ENCODE results near the gene ARHGAP19. TPM values are rescaled to one million over a fixed set of nuclear protein-coding genes. Genes with fewer than 3 reads are reported as not detected.

The ARHGAP19 gene
- polyA plus RNA-seq = 17.2 TPM
- long read RNA-seq, donor 1 = 0 reads
- long read RNA-seq, donor 2, full-length matches to known transcripts = 2 of 2 reads
- long read RNA-seq, donor 2, partial matches to known transcripts = 0 of 2 reads
- long read RNA-seq, donor 2, other reads (novel, unspliced or antisense) = 0 of 2 reads
- long read RNA-seq, donor 3 = 0 reads
- long read RNA-seq, donor 4, full-length matches to known transcripts = 2 of 2 reads
- long read RNA-seq, donor 4, partial matches to known transcripts = 0 of 2 reads
- long read RNA-seq, donor 4, other reads (novel, unspliced or antisense) = 0 of 2 reads
- long read RNA-seq, donor 5, full-length matches to known transcripts = 4 of 4 reads
- long read RNA-seq, donor 5, partial matches to known transcripts = 0 of 4 reads
- long read RNA-seq, donor 5, other reads (novel, unspliced or antisense) = 0 of 4 reads
- long read RNA-seq, donor 6, full-length matches to known transcripts = 2 of 13 reads
- long read RNA-seq, donor 6, partial matches to known transcripts = 11 of 13 reads
- long read RNA-seq, donor 6, other reads (novel, unspliced or antisense) = 0 of 13 reads
- long read RNA-seq, donor 7, full-length matches to known transcripts = 2 of 2 reads
- long read RNA-seq, donor 7, partial matches to known transcripts = 0 of 2 reads
- long read RNA-seq, donor 7, other reads (novel, unspliced or antisense) = 0 of 2 reads
- long read RNA-seq, donor 8, full-length matches to known transcripts = 3 of 3 reads
- long read RNA-seq, donor 8, partial matches to known transcripts = 0 of 3 reads
- long read RNA-seq, donor 8, other reads (novel, unspliced or antisense) = 0 of 3 reads
- long read RNA-seq, donor 9, full-length matches to known transcripts = 4 of 4 reads
- long read RNA-seq, donor 9, partial matches to known transcripts = 0 of 4 reads
- long read RNA-seq, donor 9, other reads (novel, unspliced or antisense) = 0 of 4 reads
- long read RNA-seq, donor 10, full-length matches to known transcripts = 5 of 5 reads
- long read RNA-seq, donor 10, partial matches to known transcripts = 0 of 5 reads
- long read RNA-seq, donor 10, other reads (novel, unspliced or antisense) = 0 of 5 reads
- long read RNA-seq, donor 11, full-length matches to known transcripts = 1 of 1 reads
- long read RNA-seq, donor 11, partial matches to known transcripts = 0 of 1 reads
- long read RNA-seq, donor 11, other reads (novel, unspliced or antisense) = 0 of 1 reads

DNA sequence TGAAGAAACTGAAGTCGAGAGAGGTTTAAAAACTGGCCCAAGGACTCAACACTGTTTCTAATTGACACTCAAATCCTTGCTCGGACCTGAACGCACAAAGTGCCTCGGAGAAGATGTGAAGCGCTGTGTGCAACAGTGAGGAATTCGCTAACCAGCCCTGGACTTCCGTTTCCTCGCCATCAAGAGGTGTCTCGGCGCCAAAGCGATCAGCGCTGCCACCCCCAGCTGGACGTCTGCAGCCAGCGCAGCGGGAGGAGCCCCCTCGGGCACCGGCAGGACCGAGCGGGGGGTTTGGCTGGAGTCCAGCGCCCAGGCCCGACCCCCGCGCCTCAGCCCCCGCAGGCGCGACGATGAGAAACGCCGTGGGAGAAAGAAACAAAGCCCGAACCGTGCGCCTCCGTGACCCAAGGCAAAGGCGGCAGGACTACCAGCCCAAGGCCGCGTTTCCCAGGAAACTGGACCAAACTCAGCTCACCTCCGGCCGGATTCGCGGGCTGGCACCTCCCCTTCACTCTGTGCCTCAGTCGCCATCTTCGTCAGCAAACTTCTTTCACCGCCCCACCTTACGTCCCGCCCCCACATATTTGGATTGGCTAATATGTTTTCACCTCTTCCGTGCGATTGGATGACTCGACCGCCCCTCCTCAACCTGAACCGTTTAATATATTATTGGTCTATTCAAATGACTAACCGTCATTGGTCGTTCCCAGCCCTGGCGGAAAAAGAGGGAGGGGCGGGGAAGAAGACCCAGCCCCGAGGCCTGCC lies at the start of gene ARHGAP19:
Gene ARHGAP19 (minus strand): TSS at position 541 of the 765 bp plus-strand sequence. CDS start 10 bp downstream, at position 531.
- Histone ChIP-seq H3K4me3 (ENCODE audit: low read length) (peak within 1 kb of the TSS; percentile 77), H3K36me3 (ENCODE audit: control insufficient read depth, insufficient read depth, low read length) (peaks cover 3% of the 10 kb centered on the region), H3K27ac (ENCODE audit: low read length) (peak within 1 kb of the TSS; percentile 97), H3K27me3 (ENCODE audit: control insufficient read depth, insufficient read depth, low read length) (no peaks in the 10 kb centered on the region), H3K9me3 (ENCODE audit: control insufficient read depth, low read depth, low read length) (no peaks in the 10 kb centered on the region), H3K4me1 (ENCODE audit: control insufficient read depth, insufficient read depth, low read length) (peaks cover 10% of the 10 kb centered on the region)
- WGBS (ENCODE audit: insufficient coverage, low lambda C conversion rate) = no CpG with 5 or more reads among the region's 55 CpGs
- peak; percentile 97 to 99 for DNase-seq

GRCh38 chr10:97341416-97341815 lies 49.0 kb upstream of the ARHGAP19 start:
- no peak overlapping the region for H3K4me3 ChIP-seq (ENCODE audit: low read length)
- no peak for DNase-seq
- WGBS (ENCODE audit: insufficient coverage, low lambda C conversion rate) = no CpG with 5 or more reads among the region's 2 CpGs
- peaks cover 8% of the 10 kb centered on the region for H3K4me1 ChIP-seq (ENCODE audit: control insufficient read depth, insufficient read depth, low read length)
- H3K36me3 ChIP-seq (ENCODE audit: control insufficient read depth, insufficient read depth, low read length) = no peaks in the 10 kb centered on the region
- peaks cover 7% of the 10 kb centered on the region for H3K27me3 ChIP-seq (ENCODE audit: control insufficient read depth, insufficient read depth, low read length)
- H3K27ac ChIP-seq (ENCODE audit: low read length) = no peak overlapping the region
- H3K9me3 ChIP-seq (ENCODE audit: control insufficient read depth, low read depth, low read length) = no peaks in the 10 kb centered on the region

DNA sequence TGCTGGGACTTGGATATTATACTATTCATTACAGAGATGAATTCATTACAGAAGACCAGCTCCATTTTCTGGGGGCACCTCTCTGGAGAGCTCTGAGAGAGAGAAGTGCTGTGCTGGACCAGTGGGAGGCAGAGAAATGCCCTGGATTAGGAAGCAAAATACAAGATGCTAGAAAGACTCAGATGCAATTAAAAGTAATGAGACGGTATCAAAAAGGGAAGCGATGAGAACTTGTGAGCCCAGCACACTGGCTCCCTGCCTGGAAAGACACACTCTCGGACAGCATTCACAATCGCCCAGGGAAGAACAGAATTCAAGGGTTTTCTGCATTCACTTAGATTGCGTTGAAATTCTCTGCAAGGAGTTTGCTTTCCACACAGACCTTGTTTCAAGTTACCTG lies 45.6 kb upstream of the ARHGAP19 start:
- WGBS (ENCODE audit: insufficient coverage, low lambda C conversion rate) = no CpG with 5 or more reads among the region's 5 CpGs
- no peaks in the 10 kb centered on the region for H3K36me3 ChIP-seq (ENCODE audit: control insufficient read depth, insufficient read depth, low read length)

DNA sequence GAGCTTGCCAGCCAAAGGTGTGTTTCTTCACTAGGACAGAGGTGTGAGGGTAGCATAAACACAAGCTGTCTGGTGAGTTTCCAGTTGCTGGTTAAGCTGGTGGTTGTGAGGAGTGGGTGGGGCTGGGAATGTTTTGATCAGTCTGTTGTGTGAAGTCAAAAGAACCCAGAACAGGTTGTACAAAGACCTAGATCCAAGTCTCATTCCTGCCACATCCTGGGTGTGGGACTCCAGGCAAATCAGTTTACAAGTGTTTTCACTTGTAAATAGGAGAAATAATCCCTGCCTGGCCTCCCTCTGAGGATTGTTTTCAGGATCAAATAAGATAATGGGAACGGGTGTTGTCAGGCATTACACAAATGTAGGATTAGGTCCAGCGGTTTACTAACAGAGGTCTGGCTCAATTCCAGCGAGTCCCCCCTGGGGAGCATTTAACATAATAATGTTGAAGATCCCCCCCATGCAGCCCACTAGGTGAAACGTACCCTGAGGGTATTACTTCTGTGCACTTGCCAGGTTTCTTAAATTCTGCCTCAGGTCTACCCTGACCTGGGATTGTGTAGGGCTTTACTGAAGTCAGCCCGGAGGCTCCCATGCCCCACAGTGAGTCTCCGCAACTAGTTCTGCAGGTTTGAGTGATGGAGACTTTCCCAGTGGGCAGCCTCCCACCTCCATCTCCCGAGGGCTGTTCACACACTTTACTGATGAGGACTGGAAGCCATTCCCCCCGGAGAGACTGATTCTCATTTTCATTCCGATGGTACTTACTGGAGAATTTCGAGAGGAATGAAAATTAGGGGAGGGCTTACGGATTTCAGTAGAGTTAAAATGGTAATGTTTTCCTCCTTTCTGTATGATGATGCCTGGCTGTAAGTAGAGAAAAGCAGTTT lies 44.8 kb upstream of the ARHGAP19 start:
- H3K9me3 ChIP-seq (ENCODE audit: control insufficient read depth, low read depth, low read length) = no peaks in the 10 kb centered on the region
- H3K27ac ChIP-seq (ENCODE audit: low read length) = no peak overlapping the region
- WGBS (ENCODE audit: insufficient coverage, low lambda C conversion rate) = 60% methylated on average over 1 of the region's 11 CpGs
- DNase-seq = peak in 1 of 2 donors; percentile 73
- no peak overlapping the region for H3K4me3 ChIP-seq (ENCODE audit: low read length)
- peaks cover 12% of the 10 kb centered on the region for H3K27me3 ChIP-seq (ENCODE audit: control insufficient read depth, insufficient read depth, low read length)
- peaks cover 12% of the 10 kb centered on the region for H3K4me1 ChIP-seq (ENCODE audit: control insufficient read depth, insufficient read depth, low read length)
- H3K36me3 ChIP-seq (ENCODE audit: control insufficient read depth, insufficient read depth, low read length) = no peaks in the 10 kb centered on the region

More for the DNA sequence above, 45.6 kb upstream of the ARHGAP19 start:
- no peak for DNase-seq
- H3K9me3 ChIP-seq (ENCODE audit: control insufficient read depth, low read depth, low read length) = no peaks in the 10 kb centered on the region
- H3K4me1 ChIP-seq (ENCODE audit: control insufficient read depth, insufficient read depth, low read length) = peaks cover 12% of the 10 kb centered on the region
- H3K27ac ChIP-seq (ENCODE audit: low read length) = no peak overlapping the region
- no peak overlapping the region for H3K4me3 ChIP-seq (ENCODE audit: low read length)
- H3K27me3 ChIP-seq (ENCODE audit: control insufficient read depth, insufficient read depth, low read length) = peaks cover 12% of the 10 kb centered on the region

GRCh38 chr10:97336446-97336845 lies 44.0 kb upstream of the ARHGAP19 start:
- Histone ChIP-seq H3K27ac (ENCODE audit: low read length) (no peak overlapping the region), H3K9me3 (ENCODE audit: control insufficient read depth, low read depth, low read length) (no peaks in the 10 kb centered on the region)
- no peak for DNase-seq

GRCh38 chr10:97336006-97336405 lies 43.6 kb upstream of the ARHGAP19 start:
- Histone ChIP-seq H3K9me3 (ENCODE audit: control insufficient read depth, low read depth, low read length) (no peaks in the 10 kb centered on the region), H3K27ac (ENCODE audit: low read length) (no peak overlapping the region), H3K4me3 (ENCODE audit: low read length) (no peak overlapping the region), H3K27me3 (ENCODE audit: control insufficient read depth, insufficient read depth, low read length) (peaks cover 12% of the 10 kb centered on the region), H3K36me3 (ENCODE audit: control insufficient read depth, insufficient read depth, low read length) (no peaks in the 10 kb centered on the region), H3K4me1 (ENCODE audit: control insufficient read depth, insufficient read depth, low read length) (peaks cover 18% of the 10 kb centered on the region)
- 88% methylated on average over 2 of the region's 5 CpGs for WGBS (ENCODE audit: insufficient coverage, low lambda C conversion rate)
- DNase-seq = no peak

More at GRCh38 chr10:97336446-97336845, 44.0 kb upstream of the ARHGAP19 start:
- Histone ChIP-seq H3K36me3 (ENCODE audit: control insufficient read depth, insufficient read depth, low read length) (no peaks in the 10 kb centered on the region), H3K4me1 (ENCODE audit: control insufficient read depth, insufficient read depth, low read length) (peaks cover 14% of the 10 kb centered on the region), H3K4me3 (ENCODE audit: low read length) (no peak overlapping the region), H3K27me3 (ENCODE audit: control insufficient read depth, insufficient read depth, low read length) (peaks cover 12% of the 10 kb centered on the region)
- WGBS (ENCODE audit: insufficient coverage, low lambda C conversion rate) = 29% methylated on average over 3 of the region's 5 CpGs

- no CpG with 5 or more reads among the region's 25 CpGs for WGBS (ENCODE audit: insufficient coverage, low lambda C conversion rate)
- Histone ChIP-seq H3K36me3 (ENCODE audit: control insufficient read depth, insufficient read depth, low read length) (peaks cover under 1% of the 10 kb centered on the region), H3K27ac (ENCODE audit: low read length) (no peak overlapping the region)
Measured at GRCh38 chr10:97335188-97335619, 42.8 kb upstream of the ARHGAP19 start.

GRCh38 chr10:97334370-97335175 lies 42.1 kb upstream of the ARHGAP19 start, which contains the start of gene FRAT2:
Gene FRAT2, minus strand, starts transcription at chr10:97334729. Its CDS starts 157 bp downstream, at chr10:97334572.
- peaks cover 20% of the 10 kb centered on the region for H3K4me1 ChIP-seq (ENCODE audit: control insufficient read depth, insufficient read depth, low read length)
- no CpG with 5 or more reads among the region's 103 CpGs for WGBS (ENCODE audit: insufficient coverage, low lambda C conversion rate)

More at GRCh38 chr10:97335188-97335619, 42.8 kb upstream of the ARHGAP19 start:
- Histone ChIP-seq H3K9me3 (ENCODE audit: control insufficient read depth, low read depth, low read length) (no peaks in the 10 kb centered on the region), H3K4me1 (ENCODE audit: control insufficient read depth, insufficient read depth, low read length) (peaks cover 20% of the 10 kb centered on the region), H3K4me3 (ENCODE audit: low read length) (peak overlapping the region; percentile 68), H3K27me3 (ENCODE audit: control insufficient read depth, insufficient read depth, low read length) (peaks cover 12% of the 10 kb centered on the region)
- no peak for DNase-seq

More at GRCh38 chr10:97334370-97335175, 42.1 kb upstream of the ARHGAP19 start, which contains the start of gene FRAT2:
- Histone ChIP-seq H3K36me3 (ENCODE audit: control insufficient read depth, insufficient read depth, low read length) (peaks cover 5% of the 10 kb centered on the region), H3K4me3 (ENCODE audit: low read length) (peak within 1 kb of the TSS; percentile 73), H3K27ac (ENCODE audit: low read length) (peak within 1 kb of the TSS; percentile 86), H3K9me3 (ENCODE audit: control insufficient read depth, low read depth, low read length) (no peaks in the 10 kb centered on the region), H3K27me3 (ENCODE audit: control insufficient read depth, insufficient read depth, low read length) (peaks cover 12% of the 10 kb centered on the region)
- peak; percentile 92 to 96 for DNase-seq

All from large intestine (tissue), 12 donors.